ENCODE data around the gene LRRC17. TPM values are rescaled to one million over a fixed set of nuclear protein-coding genes. Genes with fewer than 3 reads are reported as not detected.
A peak's percentile ranks its signal among the peaks of the same experiment; 100 is the strongest.
"Not testable (repeated sequence)": the region's sequence is repeated elsewhere in the genome, so short reads cannot be mapped to it uniquely, and the experiment has no call there.

The LRRC17 gene
- total and polyA plus RNA-seq, 9 of the 15 experiments (the other 6 are each of a cell fraction or from before 2014, with no cell fraction given) = 0.03 to 0.18 (median 0.12) TPM; not detected in 5

DNA sequence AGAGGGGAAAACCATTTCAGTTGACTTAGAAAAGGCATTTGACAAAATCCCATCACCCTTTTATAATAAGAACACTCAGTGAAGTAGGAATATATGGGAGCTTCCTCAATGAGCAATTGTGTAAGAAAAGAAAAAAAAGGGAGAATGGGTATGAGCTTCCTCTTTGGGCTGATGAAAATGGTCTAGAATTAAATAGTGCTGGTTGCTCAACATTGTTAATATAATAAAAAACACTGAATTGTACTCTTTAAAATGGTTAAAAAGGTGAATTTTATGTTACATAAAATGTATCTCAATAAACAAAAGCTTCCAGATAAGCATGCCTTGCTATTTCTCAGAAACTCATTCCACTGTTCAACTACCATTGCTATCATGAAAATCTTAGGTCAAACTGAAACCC, 40.6 kb downstream of the LRRC17 start (continued):
- TF ChIP-seq NR2C2 (CRISPR knock-in tag; IDR thresholded peaks at IDR 0.05) (no peak), NR2C2 (tag; IDR thresholded peaks at IDR 0.05) (no peak), TBP (optimal IDR thresholded peaks at IDR 0.05; ENCODE audit: low read depth, low read length) (no peak)

DNA sequence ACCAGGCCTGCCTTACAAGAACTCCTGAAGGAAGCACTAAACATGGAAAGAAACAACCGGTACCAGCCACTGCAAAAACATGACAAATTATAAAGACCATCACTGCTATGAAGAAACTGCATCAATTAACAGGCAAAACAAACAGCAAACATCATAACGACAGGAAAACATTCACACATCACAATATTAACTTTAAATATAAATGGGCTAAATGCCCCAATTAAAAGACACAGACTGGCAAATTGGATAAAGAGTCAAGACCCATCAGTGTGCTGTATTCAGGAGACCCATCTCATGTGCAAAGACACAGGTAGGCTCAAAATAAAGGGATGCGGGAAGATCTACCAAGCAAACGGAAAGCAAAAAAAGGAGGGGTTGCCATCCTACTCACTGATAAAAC, 41.6 kb downstream of the LRRC17 start:
- H3K4me1 ChIP-seq (replicated peaks in 1 of 2; ENCODE audit: control insufficient read depth in 2 of 2, insufficient read depth in 2 of 2, low read length in 2 of 2); intact Hi-C loops (cut with micrococcal nuclease); H3K4me3 ChIP-seq; H3K27ac ChIP-seq (ENCODE audit: extremely low read depth, low read depth, low read length); ATAC-seq; H3K9me1 ChIP-seq (ENCODE audit: control insufficient read depth, insufficient read depth, low read length); in situ Hi-C loops (cut with MboI); H2AFZ ChIP-seq (ENCODE audit: low read depth, low read length); H4K20me1 ChIP-seq (replicated peaks; ENCODE audit: control insufficient read depth, insufficient read depth, low read length); FAIRE-seq; DNase-seq (ENCODE audit: extremely low read depth in 1 of 4, low spot score in 3 of 4); H3K4me2 ChIP-seq (ENCODE audit: insufficient read depth, low read length); H3K27me3 ChIP-seq (ENCODE audit: control insufficient read depth in 2 of 2, insufficient read depth in 2 of 2, low read length in 2 of 2); H3K9me3 ChIP-seq (replicated peaks; ENCODE audit: control insufficient read depth, insufficient read depth, low read depth, low read length); H3K9ac ChIP-seq (ENCODE audit: insufficient read depth in 1 of 2, low read depth in 2 of 2, low read length in 2 of 2); CTCF ChIA-PET (ENCODE audit: low intra/inter-chr PET ratio); POLR2A ChIA-PET; BruUV-seq (replicated peaks): not testable (repeated sequence)
- H3K79me2 ChIP-seq (ENCODE audit: control insufficient read depth, insufficient read depth, low read length) = peaks cover 41% of the 10 kb centered on the region
- peak; percentile 95 for TF ChIP-seq ZNF507 (tag; conservative IDR thresholded peaks at IDR 0.05)
- TF ChIP-seq ZNF354B (CRISPR knock-in tag; IDR thresholded peaks at IDR 0.05) = peak; percentile 69
- 84% methylated on average over 4 of the region's 4 CpGs for WGBS (ENCODE audit: insufficient coverage, low coverage, missing lambda C conversion rate)
- H3K36me3 ChIP-seq (ENCODE audit: control insufficient read depth, insufficient read depth, low read length) = peaks cover 35% of the 10 kb centered on the region

DNA sequence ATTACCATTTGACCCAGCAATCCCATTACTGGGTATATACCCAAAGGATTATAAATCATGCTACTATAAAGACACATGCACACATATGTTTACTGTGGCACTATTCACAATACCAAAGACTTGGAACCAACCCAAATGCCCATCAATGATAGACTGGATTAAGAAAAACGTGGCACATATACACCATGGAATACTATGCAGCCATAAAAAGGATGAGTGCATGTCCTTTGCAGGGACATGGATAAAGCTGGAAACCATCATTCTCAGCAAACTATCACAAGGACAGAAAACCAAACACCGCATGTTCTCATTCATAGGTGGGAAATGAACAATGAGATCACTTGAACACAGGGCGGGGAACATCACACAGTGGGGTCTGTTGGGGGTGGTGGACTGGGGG, 45.2 kb downstream of the LRRC17 start:
- TF ChIP-seq BCOR (IDR thresholded peaks at IDR 0.05) = peak; percentile 51; the same call in 1 of the 2 replicates
- TF ChIP-seq ZNF146 (CRISPR knock-in tag; IDR thresholded peaks at IDR 0.05; ENCODE audit: unreplicated experiment) = peak; percentile 82
- 0 out of 4 replicates have a peak, but pooled peaks have one; percentile 26 to 31 for TF ChIP-seq KDM1A (IDR thresholded peaks at IDR 0.05)
- H4K20me1 ChIP-seq (replicated peaks; ENCODE audit: control insufficient read depth, insufficient read depth, low read length); H3K27me3 ChIP-seq (ENCODE audit: control insufficient read depth in 2 of 2, insufficient read depth in 2 of 2, low read length in 2 of 2); ATAC-seq; H2AFZ ChIP-seq (ENCODE audit: low read depth, low read length); H3K9ac ChIP-seq (ENCODE audit: insufficient read depth in 1 of 2, low read depth in 2 of 2, low read length in 2 of 2); H3K9me1 ChIP-seq (ENCODE audit: control insufficient read depth, insufficient read depth, low read length); H3K27ac ChIP-seq (ENCODE audit: extremely low read depth, low read depth, low read length); DNase-seq (ENCODE audit: extremely low read depth in 1 of 4, low spot score in 3 of 4); CTCF ChIA-PET (ENCODE audit: low intra/inter-chr PET ratio); in situ Hi-C loops (cut with MboI); BruUV-seq (replicated peaks); FAIRE-seq; H3K4me3 ChIP-seq; H3K4me1 ChIP-seq (replicated peaks in 1 of 2; ENCODE audit: control insufficient read depth in 2 of 2, insufficient read depth in 2 of 2, low read length in 2 of 2); POLR2A ChIA-PET; H3K9me3 ChIP-seq (replicated peaks; ENCODE audit: control insufficient read depth, insufficient read depth, low read depth, low read length); intact Hi-C loops (cut with micrococcal nuclease); H3K4me2 ChIP-seq (ENCODE audit: insufficient read depth, low read length): not testable (repeated sequence)
- peaks cover 15% of the 10 kb centered on the region for H3K36me3 ChIP-seq (ENCODE audit: control insufficient read depth, insufficient read depth, low read length)
- peaks cover 28% of the 10 kb centered on the region for H3K79me2 ChIP-seq (ENCODE audit: control insufficient read depth, insufficient read depth, low read length)
- WGBS (ENCODE audit: insufficient coverage, low coverage, missing lambda C conversion rate) = 85% methylated on average over 3 of the region's 3 CpGs
